ENCODE data around the gene UPK2. TPM values are rescaled to one million over a fixed set of nuclear protein-coding genes. Genes with fewer than 3 reads are reported as not detected.

UPK2 gene
- total and polyA plus RNA-seq, 2 of the 13 experiments (the other 11 are each of a cell fraction or from before 2014, with no cell fraction given), result not detected

DNA sequence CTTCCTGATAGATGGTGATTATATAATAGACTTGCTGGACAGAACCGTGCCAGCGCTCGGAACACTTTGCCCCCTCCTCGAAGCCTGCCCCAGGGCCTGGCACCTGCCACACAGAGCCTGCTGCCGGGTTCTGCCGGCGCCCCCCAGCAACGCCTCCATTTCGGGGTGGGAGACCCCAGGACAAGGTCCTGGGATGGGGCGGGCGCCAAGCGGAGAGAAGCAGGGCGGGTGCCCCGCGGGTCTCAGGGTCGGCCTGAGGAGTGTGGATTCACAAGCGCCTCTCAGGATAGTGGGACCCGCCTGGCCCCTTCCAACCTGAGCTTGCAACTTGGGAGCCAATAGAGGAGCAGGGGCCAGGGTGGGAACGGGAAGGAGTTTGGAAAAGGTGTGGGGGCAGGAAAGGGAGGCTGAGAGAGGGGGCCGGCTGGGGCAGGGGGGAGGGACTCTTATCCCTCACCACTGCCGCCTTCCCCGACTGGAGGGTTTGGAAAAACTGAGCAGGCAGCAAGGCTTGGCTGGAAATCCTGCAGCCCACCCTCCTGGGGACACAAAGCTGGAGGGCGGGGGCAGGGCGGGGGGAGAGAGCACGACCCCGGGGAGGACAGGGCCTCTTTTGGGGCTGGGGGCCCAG, 27.1 kb upstream of the UPK2 start:
- peak; percentile 41 for ATAC-seq
- in situ Hi-C loops (cut with HindIII; ENCODE audit: extremely low pct_ligation_motif_present, low pct_unique_long_range_greater_than_20kb) (no loop called here), intact Hi-C loops (cut with micrococcal nuclease; ENCODE audit: unreplicated experiment) (loop anchor here (1.0 kb wide), 2 partner anchors 18 to 239 kb away; no protein-coding TSS in a partner anchor)
- Histone ChIP-seq H3K27me3 (ENCODE audit: control insufficient read depth in 1 of 2, insufficient read depth in 2 of 2, low read length in 2 of 2) (peaks cover 2 to 7% of the 10 kb centered on the region in 2 experiments; a peak in 3 of 5 replicates), H3K4me1 (ENCODE audit: insufficient read depth, low read length) (peaks cover 56% of the 10 kb centered on the region), H3K79me2 (ENCODE audit: insufficient read depth, low read length) (peaks cover 13% of the 10 kb centered on the region), H3K9me3 (ENCODE audit: low read length) (no peaks in the 10 kb centered on the region), H3K4me3 (replicated peaks in 1 of 3; ENCODE audit: insufficient read depth in 1 of 3, low read depth in 2 of 3, low read length in 3 of 3) (peak overlapping the region; percentile 71 to 89 (median 81)), H3K36me3 (replicated peaks in 1 of 2; ENCODE audit: control insufficient read depth in 1 of 2, insufficient read depth in 2 of 2, low read length in 2 of 2) (no peaks in the 10 kb centered on the region), H2AFZ (ENCODE audit: low read length) (no peak overlapping the region), H3K9ac (ENCODE audit: insufficient read depth, low read depth, low read length) (0 out of 2 replicates have a peak overlapping the region, but pooled peaks have one; percentile 16), H4K20me1 (ENCODE audit: insufficient read depth, low read length) (no peaks in the 10 kb centered on the region), H3K4me2 (ENCODE audit: low read depth, low read length) (peak overlapping the region; percentile 94), H3K27ac (ENCODE audit: extremely low read length, insufficient read depth, low read length) (peak overlapping the region; percentile 50)
- under 1% methylated on average over 16 of the region's 26 CpGs for WGBS (ENCODE audit: low lambda C conversion rate)
- CTCF ChIA-PET (ENCODE audit: low intra/inter-chr PET ratio, low total read pairs), result interaction anchor here (9.8 kb wide), 1 partner anchor 21 kb away, joined by 188 read pairs; no protein-coding TSS in a partner anchor
- DNase-seq (ENCODE audit: low spot score), result peak; percentile 36
- no peak for FAIRE-seq
- BruUV-seq (replicated peaks), result no TSS peak
- POLR2A ChIA-PET, result no interaction called here
- TF ChIP-seq KLF12 (CRISPR knock-in tag; IDR thresholded peaks at IDR 0.05; ENCODE audit: borderline replicate concordance) (no peak), ZFP82 (CRISPR knock-in tag; IDR thresholded peaks at IDR 0.05; ENCODE audit: borderline replicate concordance) (no peak), POLR2AphosphoS2 (IDR thresholded peaks at IDR 0.05; ENCODE audit: low read depth, low read length) (no peak), SATB2 (CRISPR knock-in tag; IDR thresholded peaks at IDR 0.05) (no peak), ZBTB39 (CRISPR knock-in tag; IDR thresholded peaks at IDR 0.05) (no peak), ZNF589 (CRISPR knock-in tag; conservative IDR thresholded peaks at IDR 0.05) (no peak), KAT8 (CRISPR knock-in tag; IDR thresholded peaks at IDR 0.05) (no peak), MAZ (IDR thresholded peaks at IDR 0.05; ENCODE audit: borderline replicate concordance, low read depth, low read length) (peak; percentile 22; the same call in 1 of the 2 replicates), MAZ (CRISPR knock-in tag; IDR thresholded peaks at IDR 0.05; ENCODE audit: low read depth) (no peak), CREM (IDR thresholded peaks at IDR 0.05) (no peak), CREM (CRISPR knock-in tag; IDR thresholded peaks at IDR 0.05) (no peak), HNRNPL (IDR thresholded peaks at IDR 0.05; ENCODE audit: low read depth, low read length) (peak; percentile 87), AFF4 (CRISPR knock-in tag; IDR thresholded peaks at IDR 0.05) (no peak)
- TF ChIP-seq, protein P1, sequence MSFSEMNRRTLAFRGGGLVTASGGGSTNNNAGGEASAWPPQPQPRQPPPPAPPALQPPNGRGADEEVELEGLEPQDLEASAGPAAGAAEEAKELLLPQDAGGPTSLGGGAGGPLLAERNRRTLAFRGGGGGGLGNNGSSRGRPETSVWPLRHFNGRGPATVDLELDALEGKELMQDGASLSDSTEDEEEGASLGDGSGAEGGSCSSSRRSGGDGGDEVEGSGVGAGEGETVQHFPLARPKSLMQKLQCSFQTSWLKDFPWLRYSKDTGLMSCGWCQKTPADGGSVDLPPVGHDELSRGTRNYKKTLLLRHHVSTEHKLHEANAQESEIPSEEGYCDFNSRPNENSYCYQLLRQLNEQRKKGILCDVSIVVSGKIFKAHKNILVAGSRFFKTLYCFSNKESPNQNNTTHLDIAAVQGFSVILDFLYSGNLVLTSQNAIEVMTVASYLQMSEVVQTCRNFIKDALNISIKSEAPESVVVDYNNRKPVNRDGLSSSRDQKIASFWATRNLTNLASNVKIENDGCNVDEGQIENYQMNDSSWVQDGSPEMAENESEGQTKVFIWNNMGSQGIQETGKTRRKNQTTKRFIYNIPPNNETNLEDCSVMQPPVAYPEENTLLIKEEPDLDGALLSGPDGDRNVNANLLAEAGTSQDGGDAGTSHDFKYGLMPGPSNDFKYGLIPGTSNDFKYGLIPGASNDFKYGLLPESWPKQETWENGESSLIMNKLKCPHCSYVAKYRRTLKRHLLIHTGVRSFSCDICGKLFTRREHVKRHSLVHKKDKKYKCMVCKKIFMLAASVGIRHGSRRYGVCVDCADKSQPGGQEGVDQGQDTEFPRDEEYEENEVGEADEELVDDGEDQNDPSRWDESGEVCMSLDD (CRISPR knock-in tag; IDR thresholded peaks at IDR 0.05; ENCODE audit: borderline replicate concordance), result no peak; the same call in 1 of the 2 replicates

All from HepG2 (cell line).